Spleen (tissue), 7 donors: ENCODE measurements around the gene AIDA.

Experiments
- CTCF ChIP-seq, 11 experiments: fragments of 200-600 bp in 7 of 11; fragments of 450-650 bp in 4 of 11; sonication (generic) in 4 of 11; IDR thresholded peaks in 8 of 11; conservative IDR thresholded peaks in 3 of 11; 1 replicate in 7 of 11; 2 replicates in 4 of 11; pipeline versions ENCODE4 v1.4.0 to v1.8.0; 2016 to 2021; ENCODE audit warnings: antibody characterized with exemption in 11 of 11, inconsistent platforms in 4 of 11, mild to moderate bottlenecking in 1 of 11
- POLR2AphosphoS5 ChIP-seq, 3 donors: sonication (generic); formaldehyde crosslinking; IDR thresholded peaks; one replicate each; pipeline ENCODE4 v1.5.1; 2017; ENCODE audit warnings: antibody characterized with exemption in 3 of 3
- donor health status: DM: no; HTN: no; CAD: no; lungs with moderate emphysema.
- donor health status: DM: no; HTN: no; CAD: no.
- donor health status: DM: no; HTN: no; CAD: no.

- no peak for TF ChIP-seq POLR2AphosphoS5 (IDR thresholded peaks at IDR 0.05)
- TF ChIP-seq CTCF (IDR thresholded peaks at IDR 0.05 in 8 of 11, conservative IDR thresholded peaks at IDR 0.05 in 3 of 11), result no peak
Observed at GRCh38 chr1:222631611-222632208, 80.6 kb downstream of the AIDA start.
